Heart left ventricle (tissue), 13 donors: ENCODE results near the gene SYNGR1.

Experiments
- CTCF ChIP-seq, 12 donors: fragments of 200-600 bp; sonication (generic) in 4 of 12; IDR thresholded peaks; one replicate each; pipeline versions ENCODE4 v1.5.0 to v1.8.0; 2018 to 2022; ENCODE audit warnings: antibody characterized with exemption in 12 of 12, mild to moderate bottlenecking in 5 of 12
- POLR2A ChIP-seq, 2 donors: fragments of 450-650 bp; IDR thresholded peaks; one replicate each; pipeline ENCODE4 v1.6.1; 2017; ENCODE audit warnings: antibody characterized with exemption in 2 of 2, mild to moderate bottlenecking in 2 of 2, moderate library complexity in 2 of 2
- donor health status: ischemic (EF 13 %, LVEDD 7.1; RV severe dilation, severe dysfunction).
- donor health status: DM: no; HTN: yes; CAD: no.
- donor health status: DM: no; HTN: no; CAD: no.
- donor health status: ischemic (EF 25% LVEDD 6.9; RV normal size, moderate dysfunction).
- donor health status: ischemic (EF 25% LVEDD 5.7; RV mildly dilated, moderate dysfunction).
- donor health status: ischemic (EF 35%, LVEDD 5.7; RV mildly dilated, moderate dysfunction).
- donor health status: nonischemic (EF 11% LVEDD 7.7; RV severe dilation, severe dysfunction).
- donor health status: DM: yes; HTN: yes; CAD: no.
- donor health status: PGD.
- donor health status: ischemic (EF 29% LVEDD 5.4; RV normal size, mild dysfunction).
- donor health status: nonischemic (EF 23%, LVEDD 6.1; RV moderate dilation, normal function).

GRCh38 chr22:39369586-39369985 is 19.8 kb downstream of the SYNGR1 start:
- TF ChIP-seq POLR2A (IDR thresholded peaks at IDR 0.05): no peak
- TF ChIP-seq CTCF (IDR thresholded peaks at IDR 0.05): no peak
